Breast epithelium (tissue), 3 donors: Measurements from ENCODE around the gene CCDC9B.

Experiments used
- POLR2A ChIP-seq: fragments of 450-650 bp; IDR thresholded peaks from one replicate; pipeline ENCODE4 v1.6.1; 2016; ENCODE audit warnings: antibody characterized with exemption, mild to moderate bottlenecking, moderate library complexity
- TF ChIP-seq, protein P1 (sequence below), 3 donors: fragments of 450-650 bp; IDR thresholded peaks; one replicate each; pipeline ENCODE4 v1.5.1; 2016 to 2017; ENCODE audit warnings: antibody characterized with exemption in 3 of 3, mild to moderate bottlenecking in 3 of 3, moderate library complexity in 3 of 3

DNA sequence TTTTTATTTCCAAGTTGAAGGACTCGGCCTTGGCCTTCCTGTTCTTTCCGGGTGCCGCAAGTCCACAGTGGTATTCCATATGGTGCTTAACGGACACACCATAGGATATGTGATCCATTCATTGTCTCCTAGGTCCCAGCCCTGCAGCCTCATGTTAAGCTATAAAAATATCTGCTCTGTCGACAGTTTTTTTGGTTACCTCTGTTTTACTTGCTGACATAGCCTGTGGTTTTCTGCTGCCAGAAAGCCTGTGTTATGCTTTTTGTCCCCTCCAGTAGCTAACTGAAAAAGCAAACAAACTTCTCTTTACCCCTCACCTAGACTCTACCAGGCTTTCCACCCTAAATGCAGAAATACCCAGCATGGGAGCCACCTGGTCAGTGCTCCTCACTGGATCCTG is 12.0 kb downstream of the CCDC9B start:
- TF ChIP-seq, protein P1, sequence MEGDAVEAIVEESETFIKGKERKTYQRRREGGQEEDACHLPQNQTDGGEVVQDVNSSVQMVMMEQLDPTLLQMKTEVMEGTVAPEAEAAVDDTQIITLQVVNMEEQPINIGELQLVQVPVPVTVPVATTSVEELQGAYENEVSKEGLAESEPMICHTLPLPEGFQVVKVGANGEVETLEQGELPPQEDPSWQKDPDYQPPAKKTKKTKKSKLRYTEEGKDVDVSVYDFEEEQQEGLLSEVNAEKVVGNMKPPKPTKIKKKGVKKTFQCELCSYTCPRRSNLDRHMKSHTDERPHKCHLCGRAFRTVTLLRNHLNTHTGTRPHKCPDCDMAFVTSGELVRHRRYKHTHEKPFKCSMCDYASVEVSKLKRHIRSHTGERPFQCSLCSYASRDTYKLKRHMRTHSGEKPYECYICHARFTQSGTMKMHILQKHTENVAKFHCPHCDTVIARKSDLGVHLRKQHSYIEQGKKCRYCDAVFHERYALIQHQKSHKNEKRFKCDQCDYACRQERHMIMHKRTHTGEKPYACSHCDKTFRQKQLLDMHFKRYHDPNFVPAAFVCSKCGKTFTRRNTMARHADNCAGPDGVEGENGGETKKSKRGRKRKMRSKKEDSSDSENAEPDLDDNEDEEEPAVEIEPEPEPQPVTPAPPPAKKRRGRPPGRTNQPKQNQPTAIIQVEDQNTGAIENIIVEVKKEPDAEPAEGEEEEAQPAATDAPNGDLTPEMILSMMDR (IDR thresholded peaks at IDR 0.05) = no peak
- no peak for TF ChIP-seq POLR2A
